Medulla oblongata (tissue), 1 donor: Measurements from ENCODE around the gene HRH1.

Source experiments
- DNase-seq: peaks from one replicate; pipeline ENCODE4 v3.0.0-alpha.2; 2015; ENCODE audit errors: extremely low spot score

HRH1 gene

DNA sequence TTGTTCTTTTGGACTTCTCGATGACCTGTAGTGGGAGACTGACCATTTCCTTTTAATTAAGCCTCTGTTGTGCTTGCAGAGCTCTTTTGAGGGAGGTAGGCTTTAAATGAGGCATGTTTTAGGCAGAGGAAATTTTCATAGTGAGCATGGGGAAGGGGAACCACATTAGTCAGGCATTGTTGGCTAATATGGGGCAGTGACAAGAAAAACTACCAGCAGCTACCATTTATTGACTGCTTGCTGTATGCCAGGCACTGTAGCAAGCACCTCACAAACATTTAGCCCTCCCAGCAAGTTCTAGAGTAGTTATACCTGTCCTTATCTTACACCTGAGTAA lies 128.8 kb downstream of the HRH1 start:
- no peak for DNase-seq

DNA sequence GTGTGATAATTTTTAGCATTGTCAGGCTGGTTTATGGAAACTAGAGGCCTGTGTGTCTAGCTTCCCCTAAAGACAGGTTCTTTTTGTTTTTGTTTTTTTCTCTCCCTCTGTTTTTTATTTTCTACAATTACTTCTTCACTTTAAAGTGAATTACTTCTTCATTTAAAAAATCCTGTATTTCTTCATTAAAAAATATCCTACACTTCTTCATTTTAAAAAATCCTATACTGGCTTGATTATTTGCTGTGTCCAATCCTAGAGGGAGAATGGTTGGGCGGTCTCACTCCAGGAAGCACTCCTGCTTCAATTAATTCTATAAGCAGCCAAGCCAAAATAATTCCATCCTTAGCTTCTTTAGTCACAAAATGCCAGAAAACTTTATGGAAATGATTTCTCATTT lies 129.7 kb downstream of the HRH1 start:
- no peak for DNase-seq

DNA sequence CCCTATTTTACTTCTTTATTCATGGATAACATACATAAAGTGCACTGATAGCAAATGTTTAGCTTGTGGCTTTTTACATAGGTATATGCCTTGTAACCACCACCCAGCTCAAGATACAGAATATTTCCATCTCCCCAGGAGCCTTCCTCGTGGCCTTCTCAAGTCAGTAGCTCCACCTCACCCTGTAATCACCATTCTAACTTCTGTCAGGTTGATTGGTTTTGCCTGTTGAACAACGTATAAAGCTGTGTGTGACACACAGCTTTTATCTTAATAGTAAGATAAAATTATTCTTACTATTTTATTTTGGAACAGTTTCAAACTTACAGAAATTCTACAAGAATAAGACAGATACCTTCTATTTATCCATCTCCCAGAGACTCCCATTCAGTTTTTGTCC lies 131.2 kb downstream of the HRH1 start:
- no peak for DNase-seq

DNA sequence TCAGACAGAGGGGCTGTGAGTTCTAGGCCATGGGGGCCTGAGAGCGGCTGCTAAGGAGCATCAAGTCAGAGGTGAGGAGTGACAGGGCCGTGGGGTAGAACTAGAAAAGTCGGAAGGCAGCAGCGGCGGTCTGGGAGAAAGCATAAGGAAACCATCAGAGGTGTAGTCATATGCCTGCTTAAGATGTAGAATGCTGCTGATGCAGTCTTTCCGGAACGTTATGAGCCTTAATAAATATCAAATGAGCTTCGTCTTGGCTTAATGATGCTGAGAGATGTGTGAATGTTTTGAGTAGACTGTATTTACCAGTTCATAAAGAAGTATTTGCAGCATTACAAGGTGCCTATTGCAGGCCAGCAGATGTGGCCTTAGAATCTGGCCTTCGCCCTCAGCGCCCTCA lies 133.1 kb downstream of the HRH1 start:
- no peak for DNase-seq

DNA sequence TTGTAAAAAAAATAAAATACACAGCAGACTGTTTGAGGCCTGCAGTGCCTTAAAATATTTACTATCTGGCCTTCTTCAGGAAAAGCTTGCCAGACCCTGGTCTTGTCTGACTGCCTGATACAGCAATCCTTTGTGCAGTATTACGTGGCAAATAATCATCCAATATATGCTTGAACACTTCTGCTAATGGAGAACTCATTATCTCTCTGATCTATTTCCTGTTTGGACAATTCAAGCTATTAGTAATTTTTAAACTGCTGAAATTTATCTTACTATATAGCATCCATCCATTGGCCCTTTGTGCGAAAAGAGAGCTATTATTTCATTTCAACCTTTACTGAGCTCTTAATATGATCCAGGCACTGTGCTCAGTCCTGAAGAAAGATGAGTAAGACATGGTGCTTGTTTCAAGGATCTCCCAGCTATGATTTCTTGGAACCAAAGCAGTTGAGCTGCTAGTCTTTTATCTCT lies 133.8 kb downstream of the HRH1 start:
- DNase-seq = no peak

DNA sequence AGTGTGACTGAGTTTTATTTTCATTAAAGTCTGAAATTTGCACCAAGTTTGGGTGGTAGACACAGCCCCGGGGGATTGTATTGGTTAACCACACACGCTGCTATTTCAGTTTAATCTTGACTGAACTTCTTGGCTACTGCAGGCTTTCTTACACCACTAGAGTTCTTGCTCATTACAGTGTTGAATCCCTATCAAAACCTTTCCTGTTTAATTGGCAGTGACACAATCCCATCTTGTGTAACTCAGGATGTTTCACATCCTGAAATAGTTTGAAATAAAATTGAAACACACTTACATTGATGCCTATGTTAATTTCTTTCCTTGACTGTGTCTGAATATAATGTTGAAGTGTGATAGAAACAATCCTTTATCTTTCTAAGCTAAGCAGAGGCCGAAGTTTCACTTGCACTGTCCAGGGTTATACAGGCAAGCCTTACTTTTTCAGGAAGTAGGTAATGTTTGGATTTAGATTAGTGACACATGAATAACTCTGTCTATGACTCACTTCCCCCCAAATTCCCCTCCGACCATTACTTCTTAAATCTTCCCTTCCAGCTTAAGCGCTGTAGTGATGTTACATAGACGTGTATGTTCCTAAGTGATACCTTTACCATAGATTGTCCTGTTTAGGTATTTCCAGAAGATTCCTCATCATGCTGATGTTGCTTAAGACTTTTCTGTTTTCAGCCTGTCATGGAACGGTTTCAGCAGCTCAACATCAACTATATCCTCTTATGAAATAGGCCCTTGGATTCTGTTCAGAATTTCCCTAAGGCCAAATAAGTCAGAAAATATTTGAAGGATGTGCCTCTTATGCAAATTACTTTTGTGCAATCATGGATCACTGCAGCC lies 134.7 kb downstream of the HRH1 start:
- DNase-seq = peak; percentile 59

DNA sequence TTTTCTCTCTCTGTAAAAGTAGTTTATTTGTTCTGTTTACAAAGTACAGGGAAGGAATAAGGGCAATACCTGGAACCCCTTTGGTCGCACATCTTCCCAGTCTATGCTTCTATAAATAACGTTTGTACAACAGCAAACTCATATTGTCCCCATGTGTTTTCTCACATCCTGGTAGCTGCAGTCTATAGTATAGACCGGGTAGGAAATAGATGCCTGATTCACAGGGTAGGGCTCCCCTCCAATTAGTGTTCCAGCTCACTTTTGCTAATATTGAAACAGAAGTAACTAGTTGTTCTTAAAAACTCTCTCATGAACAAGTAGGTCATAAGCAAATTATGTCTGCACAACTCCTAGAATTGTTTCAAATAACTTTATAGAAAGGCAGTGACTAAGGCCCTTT lies 135.6 kb downstream of the HRH1 start:
- DNase-seq = no peak

DNA sequence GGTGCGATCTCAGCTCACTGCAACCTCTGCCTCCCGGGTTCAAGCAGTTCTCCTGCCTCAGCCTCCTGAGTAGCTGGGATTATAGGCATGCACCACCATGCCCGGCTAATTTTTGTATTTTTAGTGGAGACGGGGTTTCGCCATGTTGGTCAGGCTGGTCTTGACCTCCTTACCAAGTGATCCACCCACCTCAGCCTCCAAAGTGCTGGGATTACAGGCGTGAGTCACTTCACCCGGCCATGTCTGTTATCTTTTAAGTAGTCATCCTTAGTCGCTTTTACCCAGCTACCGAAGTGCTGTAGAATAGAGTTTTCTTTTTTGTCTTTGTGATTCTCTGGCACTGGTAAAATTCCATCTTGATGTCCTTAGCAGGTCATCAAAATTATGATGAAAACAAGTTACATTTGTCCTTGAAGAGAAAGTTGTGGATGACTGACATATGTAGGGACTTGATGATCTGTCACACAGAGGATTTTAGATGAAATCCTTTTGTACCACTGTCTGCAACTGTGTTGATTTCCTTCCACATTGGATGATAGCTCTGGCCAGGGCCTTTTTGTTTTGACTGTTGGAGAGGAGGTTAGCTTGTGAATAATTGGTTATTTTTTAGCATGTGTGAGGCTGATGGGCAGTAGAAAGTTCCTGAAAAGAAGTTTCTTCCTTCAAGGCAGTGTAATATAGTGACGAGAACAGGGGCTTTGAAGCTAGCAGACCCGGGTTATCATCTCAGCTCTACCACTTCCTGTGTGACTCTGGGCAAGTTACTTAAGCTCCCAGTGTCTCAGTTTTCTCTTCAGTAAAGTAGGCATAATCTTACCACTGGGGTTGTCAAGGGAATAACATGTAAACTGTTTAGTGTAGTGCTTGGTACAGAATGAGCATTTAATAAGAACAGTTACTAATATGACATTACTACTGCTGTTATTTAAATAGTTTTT lies 136.7 kb downstream of the HRH1 start:
- DNase-seq = peak; percentile 20

DNA sequence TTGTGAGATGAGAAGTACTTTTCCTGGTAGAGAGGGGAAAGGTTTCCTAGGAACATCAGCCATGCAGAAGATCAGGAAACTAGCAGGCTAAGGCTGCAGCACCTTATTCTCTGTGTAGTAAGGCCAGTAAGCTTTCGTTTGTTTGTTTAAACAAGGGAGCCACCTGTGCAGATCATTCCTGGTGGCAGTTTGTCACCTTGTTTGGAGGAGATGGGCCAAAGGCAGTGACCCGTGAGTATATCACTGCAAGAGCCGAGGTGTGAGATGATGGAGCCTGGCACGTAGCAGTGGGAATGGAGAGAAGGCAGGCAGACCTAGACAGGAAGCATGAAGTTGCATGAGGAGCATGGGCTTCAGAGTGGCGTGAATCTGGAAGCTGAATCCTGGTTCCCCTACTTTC lies 137.5 kb downstream of the HRH1 start:
- DNase-seq = no peak

DNA sequence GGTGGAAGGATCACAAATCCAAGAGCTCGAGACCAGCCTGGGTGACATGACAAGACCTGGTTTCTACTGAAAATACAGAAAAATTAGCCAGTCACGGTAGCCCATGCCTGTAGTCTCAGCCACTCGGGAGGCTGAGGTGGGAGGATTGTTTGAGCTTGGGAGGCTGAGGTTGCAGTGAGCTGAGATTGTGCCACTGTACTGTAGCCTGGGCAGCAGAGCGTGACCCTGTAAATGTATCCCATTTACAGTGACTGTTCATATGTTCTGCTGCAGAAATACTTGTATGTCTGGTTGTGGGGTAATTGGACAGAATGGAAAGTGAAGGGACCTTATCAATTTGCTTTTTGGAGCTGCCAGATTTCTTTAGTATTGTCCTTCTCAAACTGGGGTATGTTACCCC lies 142.8 kb downstream of the HRH1 start:
- DNase-seq = no peak

DNA sequence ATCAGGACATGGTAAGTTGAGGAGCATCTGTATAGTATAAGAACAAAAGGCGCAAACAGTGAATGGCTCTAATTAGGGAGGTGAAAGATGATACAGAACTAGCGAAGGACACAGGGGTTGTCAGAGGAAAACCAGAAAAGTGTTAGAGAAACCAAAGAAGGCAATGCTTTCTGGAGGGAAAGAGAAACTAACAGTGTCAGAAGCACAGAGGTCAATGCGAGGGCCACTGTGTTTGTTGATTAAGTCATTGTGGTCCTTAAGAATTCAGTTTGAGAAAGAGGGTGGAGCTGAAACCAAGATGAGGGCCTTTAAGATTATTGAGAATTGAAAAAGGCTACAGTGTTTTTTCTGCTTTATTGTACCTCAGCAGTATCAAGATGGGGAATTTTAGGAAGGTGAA lies 146.7 kb downstream of the HRH1 start:
- no peak for DNase-seq

DNA sequence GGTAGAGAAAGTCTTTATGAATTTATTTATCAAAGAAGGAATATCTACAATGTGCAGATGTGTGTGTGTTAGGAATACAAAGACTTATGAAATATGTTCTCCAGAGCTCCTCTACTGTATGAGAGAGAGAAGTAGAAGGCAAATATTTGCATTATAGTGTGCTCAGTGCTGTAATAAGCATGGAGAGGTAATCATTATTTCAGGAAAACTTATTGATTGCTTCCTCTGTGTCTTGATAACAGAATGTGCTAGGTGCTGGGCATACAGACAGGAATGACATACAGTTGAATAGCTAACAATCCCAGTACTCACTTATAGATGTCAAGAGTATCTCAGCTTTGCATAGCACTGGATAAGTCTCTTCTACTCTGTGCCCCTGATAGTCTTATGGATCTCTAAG lies 148.2 kb downstream of the HRH1 start:
- no peak for DNase-seq

DNA sequence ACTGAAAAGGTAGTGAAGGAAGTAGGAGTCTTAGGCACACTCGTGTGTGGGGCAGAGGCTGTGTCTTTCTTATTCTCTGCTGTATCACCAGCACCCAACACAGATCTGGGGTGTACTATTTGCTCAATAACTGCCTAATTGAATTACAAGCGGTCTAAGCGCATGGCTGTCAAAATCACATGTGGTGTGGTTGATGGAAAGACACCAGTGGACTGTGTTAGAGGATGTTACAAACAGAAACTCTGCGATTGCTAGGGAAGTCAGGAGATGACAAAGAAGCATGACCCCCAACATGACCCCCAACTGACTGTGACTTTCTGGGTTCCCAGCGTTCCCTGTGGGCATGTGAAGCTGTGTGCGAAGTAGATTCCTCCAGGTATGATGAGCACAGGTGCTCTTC lies 149.9 kb downstream of the HRH1 start:
- DNase-seq = peak; percentile 15

DNA sequence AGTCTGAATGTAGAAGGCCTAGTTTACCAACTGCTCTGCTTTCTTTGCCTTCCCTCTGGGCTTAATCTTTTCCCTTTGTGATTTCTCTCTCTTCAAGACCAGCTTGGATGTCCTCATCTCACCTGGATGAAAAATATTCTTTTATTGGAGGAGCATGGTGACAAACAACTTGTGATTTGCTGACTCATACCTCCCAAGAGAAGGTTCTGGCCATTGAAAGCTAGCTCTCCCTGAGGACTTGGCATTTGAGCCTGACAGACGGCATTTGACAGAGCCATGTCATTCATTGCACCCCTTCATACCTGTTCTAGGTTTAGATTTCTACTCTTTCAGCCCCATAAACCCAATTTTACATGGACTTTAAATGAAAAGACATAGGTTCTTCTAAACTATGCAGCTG lies 151.2 kb downstream of the HRH1 start:
- DNase-seq = no peak

DNA sequence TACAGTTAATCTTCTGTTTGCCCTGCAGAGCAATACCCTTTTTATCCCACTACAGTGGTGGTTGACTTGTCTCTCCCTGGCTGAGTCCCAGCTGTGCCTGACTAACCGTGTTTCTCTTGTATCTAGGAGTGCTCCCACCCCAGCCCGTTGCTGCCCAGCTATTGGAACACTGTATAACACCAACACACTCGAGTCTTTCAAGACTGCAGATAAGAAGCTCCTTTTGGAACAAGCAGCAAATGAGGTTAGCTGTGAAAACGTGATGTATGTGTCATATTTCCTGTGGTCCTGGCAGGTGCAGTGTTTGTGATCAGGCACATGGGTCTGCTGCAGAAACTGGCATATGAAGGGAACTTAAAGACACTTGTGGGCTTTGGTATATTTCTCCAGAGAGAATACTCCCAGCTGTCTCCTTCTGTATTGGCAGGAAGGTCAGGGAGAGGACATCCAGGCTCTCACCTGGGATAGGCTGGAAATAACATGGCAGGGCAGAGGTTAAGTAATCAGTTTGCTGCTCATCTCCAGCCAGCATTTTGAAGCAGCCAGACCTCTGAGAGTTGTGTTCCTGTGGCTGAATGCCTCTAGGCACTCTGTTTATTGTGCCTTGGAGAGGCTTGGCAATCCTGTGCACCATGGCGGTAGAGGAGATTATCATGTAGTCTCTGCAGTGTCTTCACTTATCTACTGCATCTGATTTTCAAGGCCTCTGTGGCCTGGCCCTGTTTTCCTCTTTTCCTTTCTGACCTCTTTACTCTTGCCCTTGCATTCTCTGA lies 152.7 kb downstream of the HRH1 start:
- no peak for DNase-seq

DNA sequence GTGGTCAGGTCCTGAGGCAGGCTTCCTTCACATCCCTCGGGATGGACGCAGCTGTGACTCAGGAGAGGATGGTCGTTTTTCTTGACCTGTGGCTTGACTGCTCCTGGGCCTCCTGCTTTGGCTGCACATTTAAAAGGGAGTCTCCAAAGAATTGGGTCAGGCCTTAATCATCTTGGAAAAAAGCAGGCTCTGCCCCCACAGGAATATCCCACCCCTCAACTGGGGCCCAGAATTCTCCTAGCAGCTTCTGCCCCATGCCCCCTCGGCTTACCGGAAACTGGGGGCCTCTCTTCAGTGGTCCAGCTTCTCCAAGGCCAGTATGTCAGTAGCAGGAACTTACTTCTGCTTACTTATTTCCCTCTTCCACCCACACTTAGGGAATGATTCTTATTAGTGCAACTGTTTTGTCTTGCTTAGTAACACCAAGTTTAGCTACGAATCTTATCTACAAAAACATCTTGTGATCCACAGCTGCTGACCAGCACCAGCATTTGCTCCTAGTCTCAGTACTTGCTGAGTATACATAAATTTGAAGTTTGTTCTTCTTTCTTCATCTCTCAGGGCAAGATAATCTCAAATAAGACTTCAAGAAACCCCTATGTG lies 153.6 kb downstream of the HRH1 start:
- DNase-seq = peak; percentile 66

DNA sequence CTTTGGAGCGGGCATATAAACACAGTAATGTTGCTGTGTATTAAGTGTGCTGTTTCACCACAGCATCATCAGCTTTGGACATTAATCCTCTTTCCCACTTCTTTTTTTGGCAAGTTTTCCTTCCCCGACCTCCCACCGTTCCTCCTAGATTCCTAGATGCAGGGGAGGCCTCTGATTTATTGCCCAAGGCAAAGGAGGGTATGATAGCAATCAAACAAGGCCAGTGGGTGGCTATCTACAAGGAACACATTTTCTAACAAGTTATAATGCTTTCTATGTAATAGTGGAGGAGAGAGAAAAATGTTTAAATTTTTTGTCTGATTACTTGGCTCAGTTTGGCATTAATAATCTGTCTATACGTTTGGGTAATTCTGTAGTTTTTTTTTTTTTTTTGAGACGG lies 156.0 kb downstream of the HRH1 start:
- DNase-seq = no peak

DNA sequence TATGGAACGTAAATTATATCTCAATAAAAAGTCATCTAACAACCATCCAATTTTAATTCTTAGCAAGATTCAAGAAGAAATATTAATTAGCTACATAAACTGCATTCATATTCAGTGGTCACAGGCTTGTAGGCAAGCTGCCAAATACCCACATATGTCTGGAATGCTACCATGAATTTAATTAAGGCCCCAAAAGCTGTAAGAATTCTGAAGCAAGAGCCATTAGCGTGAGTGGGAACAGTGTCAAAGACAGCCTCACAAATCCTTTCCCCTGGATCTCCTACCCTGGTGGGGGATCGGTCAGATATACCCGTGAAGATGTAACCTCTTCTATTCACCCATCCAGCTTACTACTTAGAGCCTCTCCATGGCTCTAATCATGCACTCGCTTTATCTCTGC lies 157.9 kb downstream of the HRH1 start:
- DNase-seq = no peak
